GM10248 (cell line): ENCODE data around the gene HDAC9.

Experiments
- CTCF ChIA-PET: fragments of 300-600 bp; sonication (Branson Sonifier 250); formaldehyde crosslinking; extraction: SDS; loops from one replicate; lab custom pipeline; 2021; ENCODE audit warnings: antibody characterized with exemption; lab: Yijun Ruan, JAX
- POLR2A ChIA-PET: fragments of 350-650 bp; sonication (Branson Sonifier 250); formaldehyde crosslinking; extraction: SDS; loops from one replicate; lab custom pipeline; 2020; ENCODE audit warnings: antibody characterized with exemption; lab: Yijun Ruan, JAX
- DNase-seq: peaks from one replicate; pipeline ENCODE4 v3.0.0; 2012; ENCODE audit errors: extremely low spot score
- CTCF ChIP-seq: IDR thresholded peaks from 2 replicates; pipeline ENCODE4 v1.5.1; 2012; ENCODE audit warnings: mild to moderate bottlenecking, low read depth; ENCODE audit errors: extremely low read depth, missing control alignments, control extremely low read depth

The HDAC9 gene

GRCh38 chr7:18541871-18542212 is 46.3 kb downstream of the HDAC9 start:
- ChIA-PET CTCF (interaction anchor here (0.9 to 1.6 kb wide), 2 partner anchors 8 to 9 kb away, joined by 3 to 6 read pairs; no protein-coding TSS in a partner anchor), POLR2A (no interaction called here)
- no peak for DNase-seq
- no peak for TF ChIP-seq CTCF

- DNase-seq = no peak
- TF ChIP-seq CTCF = no peak
- ChIA-PET POLR2A (no interaction called here), CTCF (interaction anchor here (1.0 to 1.9 kb wide), 5 partner anchors 9 to 19 kb away, joined by 3 to 7 read pairs (median 3); no protein-coding TSS in a partner anchor)
Observed at GRCh38 chr7:18546576-18546975, 51.0 kb downstream of the HDAC9 start.

- ChIA-PET CTCF (interaction anchor here (0.7 to 2.4 kb wide), 2 partner anchors 12 to 15 kb away, joined by 4 to 9 read pairs; no protein-coding TSS in a partner anchor), POLR2A (no interaction called here)
- no peak for TF ChIP-seq CTCF
- DNase-seq = no peak
Observed at GRCh38 chr7:18547509-18548187, 52.1 kb downstream of the HDAC9 start.

- no peak for DNase-seq
- CTCF ChIA-PET = interaction anchor here (0.6 to 2.4 kb wide), 2 partner anchors 13 to 16 kb away, joined by 3 to 9 read pairs; no protein-coding TSS in a partner anchor
- no peak for TF ChIP-seq CTCF
- POLR2A ChIA-PET = no interaction called here
Observed at GRCh38 chr7:18548534-18548933, 53.0 kb downstream of the HDAC9 start.

- TF ChIP-seq CTCF = no peak
- POLR2A ChIA-PET = no interaction called here
- DNase-seq = no peak
- CTCF ChIA-PET = interaction anchor here (1.1 kb wide), 2 partner anchors 8 to 14 kb away, joined by 3 to 4 read pairs; no protein-coding TSS in a partner anchor
Observed at GRCh38 chr7:18550574-18550973, 55.0 kb downstream of the HDAC9 start.

GRCh38 chr7:18552316-18552916 is 56.9 kb downstream of the HDAC9 start:
- POLR2A ChIA-PET = no interaction called here
- CTCF ChIA-PET = interaction anchor here (1.4 to 1.7 kb wide), 2 partner anchors 17 to 57 kb away, joined by 3 to 4 read pairs; no protein-coding TSS in a partner anchor
- DNase-seq = no peak
- no peak for TF ChIP-seq CTCF
